Measurements from ENCODE around the gene TOR2A. TPM values are rescaled to one million over a fixed set of nuclear protein-coding genes. Genes with fewer than 3 reads are reported as not detected.

TOR2A gene
- total RNA-seq, 1 experiment from 2014 or later, result 13.2 TPM

DNA sequence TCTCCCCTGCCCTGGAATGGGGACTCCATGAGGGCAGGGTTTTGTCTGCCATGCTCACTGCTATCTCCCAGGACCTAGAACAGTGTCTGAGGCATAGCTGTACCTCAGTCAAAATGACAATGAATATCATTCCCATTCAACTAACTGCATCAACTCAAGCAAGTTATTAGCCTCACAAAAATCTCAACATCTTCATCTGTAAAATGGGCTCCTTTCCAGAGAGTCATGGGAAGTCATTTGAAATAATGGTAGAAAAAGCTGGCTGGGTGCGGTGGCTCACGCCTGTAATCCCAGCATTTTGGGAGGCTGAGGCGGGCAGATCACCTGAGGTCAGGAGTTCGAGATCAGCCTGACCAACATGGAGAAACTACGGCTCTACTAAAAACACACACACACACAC lies 34.0 kb upstream of the TOR2A start:
- H3K23ac ChIP-seq (ENCODE audit: insufficient read length, low read depth, low read length), result no peak overlapping the region
- H3K4me1 ChIP-seq (ENCODE audit: insufficient read depth, low read length), result peaks cover 8% of the 10 kb centered on the region
- no CpG with 5 or more reads among the region's 5 CpGs for WGBS (ENCODE audit: extremely low coverage, insufficient read length, low lambda C conversion rate)
- no peak overlapping the region for H2BK120ac ChIP-seq (ENCODE audit: low read depth, low read length, poor library complexity, severe bottlenecking)
- H2BK12ac ChIP-seq (ENCODE audit: insufficient read length, low read depth, low read length), result no peak overlapping the region
- H3K79me2 ChIP-seq (ENCODE audit: insufficient read depth, low read length), result no peaks in the 10 kb centered on the region
- TF ChIP-seq, protein P1, sequence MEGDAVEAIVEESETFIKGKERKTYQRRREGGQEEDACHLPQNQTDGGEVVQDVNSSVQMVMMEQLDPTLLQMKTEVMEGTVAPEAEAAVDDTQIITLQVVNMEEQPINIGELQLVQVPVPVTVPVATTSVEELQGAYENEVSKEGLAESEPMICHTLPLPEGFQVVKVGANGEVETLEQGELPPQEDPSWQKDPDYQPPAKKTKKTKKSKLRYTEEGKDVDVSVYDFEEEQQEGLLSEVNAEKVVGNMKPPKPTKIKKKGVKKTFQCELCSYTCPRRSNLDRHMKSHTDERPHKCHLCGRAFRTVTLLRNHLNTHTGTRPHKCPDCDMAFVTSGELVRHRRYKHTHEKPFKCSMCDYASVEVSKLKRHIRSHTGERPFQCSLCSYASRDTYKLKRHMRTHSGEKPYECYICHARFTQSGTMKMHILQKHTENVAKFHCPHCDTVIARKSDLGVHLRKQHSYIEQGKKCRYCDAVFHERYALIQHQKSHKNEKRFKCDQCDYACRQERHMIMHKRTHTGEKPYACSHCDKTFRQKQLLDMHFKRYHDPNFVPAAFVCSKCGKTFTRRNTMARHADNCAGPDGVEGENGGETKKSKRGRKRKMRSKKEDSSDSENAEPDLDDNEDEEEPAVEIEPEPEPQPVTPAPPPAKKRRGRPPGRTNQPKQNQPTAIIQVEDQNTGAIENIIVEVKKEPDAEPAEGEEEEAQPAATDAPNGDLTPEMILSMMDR (conservative IDR thresholded peaks at IDR 0.05), result no peak
- H4K5ac ChIP-seq (ENCODE audit: insufficient read length, low read depth, low read length), result no peak overlapping the region
- no peak overlapping the region for H3K56ac ChIP-seq (ENCODE audit: insufficient read length, low read depth, low read length)
- no peak overlapping the region for H3T11ph ChIP-seq (ENCODE audit: low read length)
- H3K18ac ChIP-seq (ENCODE audit: insufficient read length, low read depth, low read length), result no peak overlapping the region
- H4K8ac ChIP-seq (replicated peaks; ENCODE audit: insufficient read length, low read depth, low read length), result no peak overlapping the region
- H3K9ac ChIP-seq (ENCODE audit: extremely low read depth, insufficient read length, low read length), result no peak overlapping the region
- DNase-seq, result no peak
- no peak overlapping the region for H3K14ac ChIP-seq (ENCODE audit: insufficient read depth, low read length)
- H2AK5ac ChIP-seq (ENCODE audit: insufficient read length, low read length), result no peak overlapping the region
- Mint-ChIP-seq H3K9me3 (no peaks in the 10 kb centered on the region; a peak in 1 of 5 replicates), H3K36me3 (ENCODE audit: insufficient read depth in 1 of 3, low read depth in 3 of 3) (no peaks in the 10 kb centered on the region), H3K27me3 (ENCODE audit: low read depth) (peaks cover 7% of the 10 kb centered on the region), H3K4me1 (peaks cover 33 to 39% of the 10 kb centered on the region in 2 experiments), H3K4me3 (peak overlapping the region in 1 of 2 experiments; percentile 0; a peak in 2 of 5 replicates), H3K27ac (0 out of 7 replicates have a peak overlapping the region, but pooled peaks of 1 of the 3 experiments have one; percentile 6)
- H2BK20ac ChIP-seq (ENCODE audit: low read depth, low read length, poor library complexity, severe bottlenecking), result no peak overlapping the region
- no peak overlapping the region for H3K4ac ChIP-seq (ENCODE audit: low read depth, low read length)
- no peak overlapping the region for H2AFZ ChIP-seq (ENCODE audit: low read length)
- no peak overlapping the region for H3K27ac ChIP-seq (ENCODE audit: insufficient read length, low read depth, low read length)
- no peaks in the 10 kb centered on the region for H3K79me1 ChIP-seq (ENCODE audit: insufficient read depth, low read depth, low read length, poor library complexity, severe bottlenecking)
- H4K20me1 ChIP-seq (ENCODE audit: control insufficient read depth, insufficient read depth, insufficient read length), result no peaks in the 10 kb centered on the region
- H4K91ac ChIP-seq (ENCODE audit: insufficient read length, low read depth, low read length), result no peak overlapping the region
- no peak overlapping the region for H3K4me2 ChIP-seq (ENCODE audit: insufficient read depth, insufficient read length, low read length)
- no peak overlapping the region for H2BK5ac ChIP-seq (ENCODE audit: insufficient read length, low read length)
- no peak overlapping the region for H2BK15ac ChIP-seq (ENCODE audit: low read depth, low read length)
- no peaks in the 10 kb centered on the region for H3K9me3 ChIP-seq (ENCODE audit: control insufficient read depth, low read depth, low read length)
- no peaks in the 10 kb centered on the region for H3K27me3 ChIP-seq (ENCODE audit: insufficient read depth, low read length)
- peaks cover 6% of the 10 kb centered on the region for H3K23me2 ChIP-seq (ENCODE audit: insufficient read length, low read depth, low read length, poor library complexity, severe bottlenecking)
